NCI-H2029 treated with DMSO at 0.1 percent for 48 hours (cell line): Measurements from ENCODE around the gene MVD.
A peak's percentile ranks its signal among the peaks of the same experiment; 100 is the strongest.

Source experiments
- DNase-seq: peaks from one replicate; lab custom pipeline; 2025; lab: John Stamatoyannopoulos, UW

Gene MVD

DNA sequence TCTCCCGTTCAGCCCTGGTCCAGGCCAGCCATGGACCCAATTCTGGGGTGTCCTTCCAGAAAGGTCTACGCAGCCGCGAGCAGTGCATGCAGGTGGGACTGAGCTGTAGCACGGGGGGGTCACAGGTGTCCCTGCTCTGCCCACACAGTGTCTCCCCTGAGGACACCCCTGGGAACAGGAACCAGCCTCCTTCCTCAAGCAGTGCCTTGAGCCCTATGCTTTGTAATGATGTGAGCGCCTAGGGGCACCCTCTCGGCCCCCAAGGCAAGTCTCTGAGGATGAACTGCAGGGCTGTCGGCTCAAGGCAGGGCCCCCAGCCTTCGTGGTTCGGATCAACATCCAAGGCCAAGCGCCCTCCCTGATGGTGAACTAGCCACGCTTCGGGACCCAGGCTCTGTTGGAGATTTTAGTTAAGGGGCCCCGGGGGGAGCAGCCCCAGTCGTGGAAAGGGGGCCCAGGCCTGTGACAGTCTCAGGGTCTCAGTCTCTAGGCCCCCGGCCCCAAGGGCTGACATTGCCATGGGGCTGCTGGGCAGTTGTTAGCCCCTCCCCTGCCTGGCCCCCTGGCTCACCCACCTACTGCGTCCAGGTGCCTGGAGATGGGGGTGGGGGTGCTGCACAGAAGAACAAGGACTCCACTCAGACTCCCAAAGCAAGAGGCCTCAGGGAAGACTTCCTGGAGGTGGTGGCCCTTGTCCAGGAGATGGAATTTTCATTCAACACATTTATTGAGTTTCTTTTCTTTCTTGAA lies 22.2 kb downstream of the MVD start:
- DNase-seq, result no peak

DNA sequence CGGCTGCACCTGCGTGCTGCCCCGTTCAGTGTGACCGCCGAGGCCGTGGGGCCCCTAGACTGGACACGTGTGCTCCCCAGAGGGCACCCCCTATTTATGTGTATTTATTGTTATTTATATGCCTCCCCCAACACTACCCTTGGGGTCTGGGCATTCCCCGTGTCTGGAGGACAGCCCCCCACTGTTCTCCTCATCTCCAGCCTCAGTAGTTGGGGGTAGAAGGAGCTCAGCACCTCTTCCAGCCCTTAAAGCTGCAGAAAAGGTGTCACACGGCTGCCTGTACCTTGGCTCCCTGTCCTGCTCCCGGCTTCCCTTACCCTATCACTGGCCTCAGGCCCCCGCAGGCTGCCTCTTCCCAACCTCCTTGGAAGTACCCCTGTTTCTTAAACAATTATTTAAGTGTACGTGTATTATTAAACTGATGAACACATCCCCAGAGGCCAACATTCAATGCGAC lies 22.8 kb downstream of the MVD start:
- DNase-seq, result no peak

DNA sequence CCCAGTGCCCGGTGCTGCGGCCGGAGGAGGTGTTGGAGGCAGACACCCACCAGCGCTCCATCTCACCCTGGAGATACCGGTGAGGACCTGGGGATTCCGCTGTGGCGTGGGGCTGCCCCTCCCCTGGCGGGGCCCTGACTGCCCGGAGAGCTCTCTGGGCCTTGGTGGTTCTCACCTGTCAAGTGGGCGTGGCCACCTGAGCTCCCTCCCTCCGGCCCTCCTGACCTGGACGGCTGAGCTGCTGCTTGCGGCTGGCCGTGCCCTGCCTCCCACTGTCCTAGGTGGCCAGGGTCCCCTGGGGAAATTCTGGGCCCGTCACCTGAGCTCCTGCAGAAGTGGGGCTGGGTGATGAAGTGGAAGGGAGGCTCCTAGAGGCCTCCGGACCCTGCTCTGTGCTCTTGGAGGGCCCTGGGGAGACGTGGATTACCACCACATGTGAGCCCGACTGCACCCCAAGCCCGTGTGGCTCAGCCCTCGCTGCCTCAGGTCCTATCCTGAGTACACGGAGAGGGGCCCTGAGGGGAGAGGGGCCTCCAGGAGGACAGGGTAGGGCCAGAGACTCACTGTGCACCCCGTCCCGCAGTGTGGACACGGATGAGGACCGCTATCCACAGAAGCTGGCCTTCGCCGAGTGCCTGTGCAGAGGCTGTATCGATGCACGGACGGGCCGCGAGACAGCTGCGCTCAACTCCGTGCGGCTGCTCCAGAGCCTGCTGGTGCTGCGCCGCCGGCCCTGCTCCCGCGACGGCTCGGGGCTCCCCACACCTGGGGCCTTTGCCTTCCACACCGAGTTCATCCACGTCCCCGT lies 23.5 kb downstream of the MVD start:
- no peak for DNase-seq

DNA sequence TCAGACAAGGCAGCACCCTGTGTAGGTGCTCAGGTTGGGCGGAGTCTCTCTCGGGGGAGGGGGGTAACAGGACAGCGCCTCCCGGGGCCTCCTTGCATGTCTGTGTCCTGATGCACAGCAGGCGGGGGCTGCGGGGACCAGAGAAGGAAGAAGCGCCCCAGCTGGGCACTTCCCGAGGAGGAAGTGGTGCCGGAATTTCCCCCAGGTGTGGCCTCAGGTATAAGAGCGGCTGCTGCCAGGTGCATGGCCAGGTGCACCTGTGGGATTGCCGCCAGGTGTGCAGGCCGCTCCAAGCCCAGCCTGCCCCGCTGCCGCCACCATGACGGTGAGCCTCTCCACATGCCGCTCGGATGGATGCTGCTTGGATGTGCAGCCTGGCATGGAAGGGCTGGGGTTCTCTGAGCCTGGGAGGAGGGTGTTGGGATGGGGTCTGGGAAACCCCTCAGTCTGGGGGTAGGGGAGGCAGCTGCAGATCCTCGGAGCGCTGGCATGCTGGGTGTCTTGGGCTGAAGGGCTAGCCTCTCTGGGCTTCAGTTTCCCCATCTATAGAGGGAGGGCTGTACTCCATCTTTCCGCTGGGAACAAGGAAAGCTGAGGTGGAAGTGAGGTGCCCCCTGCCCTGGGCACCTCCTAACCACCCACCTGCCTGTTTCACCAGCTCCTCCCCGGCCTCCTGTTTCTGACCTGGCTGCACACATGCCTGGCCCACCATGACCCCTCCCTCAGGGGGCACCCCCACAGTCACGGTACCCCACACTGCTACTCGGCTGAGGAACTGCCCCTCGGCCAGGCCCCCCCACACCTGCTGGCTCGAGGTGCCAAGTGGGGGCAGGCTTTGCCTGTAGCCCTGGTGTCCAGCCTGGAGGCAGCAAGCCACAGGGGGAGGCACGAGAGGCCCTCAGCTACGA lies 24.3 kb downstream of the MVD start, which contains the start of gene IL17C:
Gene IL17C (plus strand): TSS at position 250 of the 908 bp plus-strand sequence. CDS start 70 bp downstream, at position 320.
- peak; percentile 6 for DNase-seq

DNA sequence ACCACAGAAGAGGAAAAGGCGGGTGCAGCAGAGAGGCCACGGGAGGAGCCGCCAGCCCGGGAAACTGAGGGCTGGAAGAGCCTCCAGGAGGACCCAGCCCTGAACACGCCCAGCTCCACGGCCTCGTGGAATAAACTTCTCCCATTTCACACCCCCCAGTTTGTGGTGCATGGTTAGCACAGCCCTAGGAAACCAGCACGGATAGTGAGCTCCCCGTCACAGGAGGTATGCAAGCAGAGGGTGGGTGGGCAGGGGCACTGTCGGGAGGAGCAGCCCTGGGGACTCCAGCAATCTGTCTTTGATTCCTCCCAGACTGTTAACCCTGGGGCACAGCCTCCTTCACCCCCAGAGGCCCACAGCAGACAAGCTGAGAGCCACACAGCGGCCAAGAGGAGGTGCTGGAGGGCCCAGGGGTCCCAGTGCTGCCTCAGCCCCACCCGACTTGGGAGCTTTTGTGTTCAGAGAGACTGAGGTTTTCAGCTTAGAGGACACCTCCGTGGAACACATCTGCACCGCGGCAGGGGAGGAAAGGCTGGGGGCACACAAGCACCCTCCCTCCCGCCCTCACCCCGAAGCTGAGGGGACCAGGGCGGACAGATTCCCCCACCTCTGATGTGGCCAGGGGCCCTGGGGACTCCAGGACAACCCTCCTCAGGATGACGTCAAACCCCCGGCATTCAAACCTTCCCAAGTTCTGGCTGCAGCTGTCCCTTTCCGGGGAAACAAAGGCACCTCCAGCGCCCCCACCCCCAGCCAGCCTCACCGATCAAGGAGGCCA lies 26.2 kb downstream of the MVD start:
- no peak for DNase-seq

DNA sequence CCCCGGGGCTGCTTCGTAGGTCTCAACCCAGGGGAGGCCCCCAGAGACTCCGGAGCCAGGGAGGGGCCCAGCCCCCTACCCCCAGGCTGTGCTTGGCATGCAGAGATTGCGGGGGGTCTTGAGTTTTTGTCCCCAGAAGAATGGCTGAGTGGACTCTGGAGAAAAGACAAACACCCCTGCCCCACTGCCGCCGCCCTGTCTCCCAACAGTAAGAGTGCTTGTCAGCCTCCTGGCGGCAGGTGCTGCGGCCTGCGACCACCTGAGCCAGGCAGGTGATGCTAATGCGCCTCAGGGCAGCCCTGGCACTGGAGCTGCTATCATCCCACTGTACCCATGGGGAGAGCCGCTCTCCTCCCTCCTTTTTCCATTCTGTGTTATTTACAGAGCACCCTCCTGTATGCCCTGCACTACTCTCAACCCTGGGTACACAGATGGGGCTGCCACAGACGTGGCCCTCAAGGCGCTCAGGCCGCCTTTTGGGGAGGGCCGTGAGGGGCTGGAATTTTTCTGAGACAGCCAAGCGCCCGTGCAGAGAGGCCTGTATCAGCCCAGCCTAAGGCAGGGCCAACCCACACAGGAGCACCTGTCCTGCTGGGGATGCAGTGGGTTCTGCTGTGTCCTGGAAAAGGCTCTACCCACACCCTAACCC lies 27.1 kb downstream of the MVD start:
- no peak for DNase-seq

DNA sequence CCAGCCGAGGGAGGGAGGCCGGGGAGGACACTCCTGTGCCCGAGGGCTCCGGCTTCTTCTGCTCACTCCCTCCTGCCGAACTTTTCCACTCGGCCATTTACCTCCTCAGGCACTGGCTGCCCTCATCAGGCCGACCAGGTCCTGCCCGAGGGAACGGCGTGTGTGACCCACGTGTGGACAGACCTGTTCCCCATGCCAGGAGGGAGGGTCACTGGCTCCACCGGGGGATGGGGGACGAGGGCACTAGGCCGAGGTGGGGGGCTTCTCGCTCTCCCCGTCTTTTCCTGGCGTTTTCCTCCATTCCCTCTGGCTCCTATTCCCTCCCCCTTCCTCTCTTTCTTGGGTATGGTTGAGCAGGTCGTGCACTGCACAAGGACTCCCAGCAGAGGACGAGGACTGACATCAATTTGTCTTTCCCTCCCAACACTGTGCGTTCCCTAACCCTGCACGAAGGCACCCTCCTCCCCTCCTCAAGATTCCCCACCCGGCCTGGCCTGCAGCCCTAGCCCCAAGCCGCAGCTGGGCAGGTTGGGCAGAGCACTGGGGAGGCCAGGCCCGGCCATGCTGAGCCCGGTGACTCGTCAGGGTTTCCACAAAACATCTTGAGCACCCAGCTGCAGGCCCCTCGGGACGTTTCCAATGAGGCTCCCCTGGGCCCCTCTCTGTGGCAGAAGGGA lies 27.8 kb downstream of the MVD start:
- DNase-seq, result no peak

DNA sequence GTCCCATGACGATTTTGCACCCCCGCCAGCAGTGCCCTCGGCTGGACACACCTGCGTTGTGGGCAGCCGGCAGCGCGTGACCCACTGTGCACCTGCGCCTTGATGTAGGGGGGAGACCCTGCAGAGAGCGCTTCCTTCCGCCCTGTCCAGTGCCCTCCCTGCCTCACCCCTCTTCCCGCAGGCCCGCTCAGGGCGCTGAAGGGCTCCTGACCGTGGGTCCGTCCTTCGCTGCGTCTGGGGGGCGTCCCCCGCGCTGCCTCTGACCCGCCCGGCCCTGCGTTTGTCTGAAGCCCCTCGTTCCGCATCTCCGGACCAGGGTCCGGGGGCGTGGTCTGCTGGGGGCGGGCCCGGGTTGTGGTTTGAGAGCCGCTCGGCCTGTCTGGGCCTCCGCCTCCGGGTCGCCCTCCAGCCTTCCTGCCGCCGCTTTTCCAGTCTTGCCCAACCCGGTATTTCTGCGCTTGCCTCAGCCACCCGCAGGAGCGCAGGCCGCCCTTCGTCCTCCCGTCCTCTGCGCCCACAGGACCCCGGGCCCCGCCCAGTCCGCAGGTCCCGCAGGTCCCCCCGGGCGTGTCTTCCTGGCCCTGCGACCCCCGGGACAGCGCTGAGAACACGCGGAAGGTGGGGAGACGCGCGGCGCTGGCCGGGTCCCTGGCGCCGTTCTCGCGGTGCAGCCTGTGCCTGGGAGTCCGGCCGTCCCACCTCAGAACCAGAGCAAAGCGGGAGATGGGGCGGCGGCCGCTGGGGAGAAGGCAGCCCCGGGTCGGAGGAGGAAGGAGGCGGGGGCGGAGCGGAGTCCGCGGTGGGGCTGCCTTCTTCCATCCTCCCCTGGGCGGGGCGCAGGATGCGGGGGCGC lies 28.5 kb downstream of the MVD start:
- no peak for DNase-seq

DNA sequence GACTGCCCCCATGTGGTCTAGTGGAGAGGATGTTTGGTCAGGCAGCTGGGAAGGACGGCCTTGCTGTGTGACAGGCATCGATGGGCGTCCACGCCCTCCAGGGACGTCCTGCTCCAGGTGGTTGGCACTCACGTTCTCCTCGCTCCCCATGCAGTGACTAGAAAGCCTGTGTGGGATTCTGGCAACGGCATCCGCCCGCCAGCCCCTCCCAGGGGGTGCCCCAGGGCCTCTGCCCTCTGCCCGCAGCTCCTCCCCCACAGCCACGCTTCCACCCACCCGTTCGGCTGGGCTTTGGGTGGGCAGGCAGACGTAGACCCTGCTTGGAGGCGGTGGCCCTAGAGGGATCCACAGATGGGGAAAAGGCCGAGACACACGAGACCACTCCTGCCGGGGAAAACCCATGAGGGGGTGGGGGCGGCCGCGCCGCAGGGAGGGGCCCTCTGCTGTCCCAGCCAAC lies 29.2 kb downstream of the MVD start:
- no peak for DNase-seq

DNA sequence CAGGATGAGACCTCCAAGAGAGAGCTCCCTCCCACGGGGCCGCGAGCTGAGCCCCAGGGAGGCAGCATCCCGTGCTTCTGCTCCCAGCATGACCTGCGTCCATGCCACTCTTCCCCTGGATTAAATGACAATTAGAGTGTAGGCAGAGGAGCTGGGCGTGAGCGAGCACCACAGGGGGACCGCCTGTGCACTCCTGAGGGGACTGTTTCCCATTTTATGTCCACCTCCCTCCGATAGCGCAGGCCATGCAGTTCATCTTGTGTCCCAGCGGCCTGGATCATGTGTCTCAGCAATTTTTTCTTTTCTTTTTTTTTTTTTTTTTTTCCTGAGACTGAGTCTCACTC lies 30.3 kb downstream of the MVD start:
- DNase-seq, result no peak

DNA sequence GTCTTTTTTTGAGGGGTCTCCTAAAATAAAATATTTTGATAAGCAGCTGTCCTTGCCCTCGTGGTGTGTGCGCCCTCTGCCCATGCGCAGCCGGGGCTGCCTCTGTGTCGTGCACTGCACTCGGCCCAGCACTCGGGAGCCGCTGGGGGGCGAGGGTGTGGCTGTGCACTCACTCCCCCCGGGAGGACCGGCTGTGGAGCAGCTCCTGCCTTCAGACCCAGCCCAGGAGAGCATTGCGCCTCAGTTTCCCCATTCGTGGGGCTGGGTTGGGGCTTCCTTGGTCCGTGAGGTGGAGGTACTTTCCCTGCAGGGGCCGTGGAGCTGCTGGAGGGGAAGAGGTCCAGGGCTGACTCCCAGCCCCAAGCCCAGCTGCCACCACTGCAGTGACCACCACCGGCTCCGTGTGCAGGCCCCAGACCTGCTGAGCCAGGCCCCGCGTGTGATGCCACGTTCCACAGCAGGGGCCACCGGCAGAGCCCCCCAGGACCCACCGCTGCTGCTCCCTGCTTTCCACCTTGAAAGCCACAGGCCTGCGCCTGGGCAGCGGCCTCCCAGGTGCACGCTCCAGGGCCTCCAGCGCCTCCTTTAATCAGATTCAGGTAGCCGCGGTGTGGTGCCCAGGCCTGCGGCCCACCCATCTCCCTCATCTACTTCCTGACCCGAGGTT lies 30.8 kb downstream of the MVD start:
- DNase-seq, result no peak

DNA sequence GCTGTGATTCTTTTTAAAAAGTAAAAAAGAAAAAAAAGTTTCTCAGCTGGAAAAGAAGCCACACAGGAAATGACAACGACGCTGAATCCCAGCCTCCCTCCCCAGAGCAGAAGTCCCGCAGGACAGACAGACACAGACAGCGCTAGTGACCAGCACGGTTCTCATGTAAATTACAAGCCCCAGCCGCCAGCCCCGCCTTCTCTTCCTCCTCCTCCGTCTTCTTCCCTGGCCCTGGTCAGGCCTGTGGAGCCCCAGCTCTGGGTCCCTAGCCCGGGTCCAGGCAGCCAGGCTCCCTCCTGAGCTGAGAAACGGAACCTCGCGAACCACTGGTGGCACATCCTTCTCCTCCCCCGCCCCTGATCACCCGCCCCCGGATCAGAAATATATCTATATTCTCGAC lies 31.5 kb downstream of the MVD start:
- DNase-seq, result no peak

DNA sequence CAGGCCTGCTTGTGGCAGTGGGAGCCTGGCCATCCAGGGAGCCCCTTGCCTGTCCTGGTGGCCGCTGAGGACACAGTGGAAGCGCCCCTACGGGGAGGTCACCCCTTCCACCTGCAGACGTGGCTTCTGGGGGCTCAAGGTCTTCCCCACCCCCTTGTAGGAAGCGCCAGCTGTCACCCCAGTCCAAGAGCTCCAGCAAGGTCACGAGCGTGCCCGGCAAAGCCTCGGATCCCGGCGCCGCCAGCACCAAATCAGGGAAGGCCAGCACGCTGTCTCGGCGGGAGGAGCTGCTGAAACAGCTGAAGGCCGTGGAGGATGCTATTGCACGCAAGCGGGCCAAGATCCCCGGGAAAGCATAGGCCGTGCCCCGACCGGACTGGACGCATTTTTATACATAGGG lies 31.9 kb downstream of the MVD start:
- DNase-seq, result no peak

DNA sequence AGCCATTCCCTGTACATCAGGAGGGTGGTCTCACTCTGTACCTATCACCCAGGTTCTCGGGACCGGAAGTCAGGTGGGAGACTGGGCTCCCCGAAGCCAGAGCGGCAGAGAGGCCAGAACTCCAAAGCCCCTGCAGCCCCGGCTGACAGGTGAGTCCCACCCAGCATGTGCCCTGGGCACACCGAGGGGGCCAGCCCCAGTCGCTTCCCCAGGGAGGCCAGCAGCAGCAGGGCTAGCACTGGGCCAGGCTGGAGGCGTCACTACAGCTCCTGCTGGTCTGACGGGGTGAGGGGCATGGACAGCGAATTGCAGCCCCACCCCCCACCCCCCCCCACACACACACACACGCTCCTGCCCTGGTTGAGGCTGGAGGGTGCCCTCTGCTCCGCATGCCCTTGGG lies 32.5 kb downstream of the MVD start:
- no peak for DNase-seq

DNA sequence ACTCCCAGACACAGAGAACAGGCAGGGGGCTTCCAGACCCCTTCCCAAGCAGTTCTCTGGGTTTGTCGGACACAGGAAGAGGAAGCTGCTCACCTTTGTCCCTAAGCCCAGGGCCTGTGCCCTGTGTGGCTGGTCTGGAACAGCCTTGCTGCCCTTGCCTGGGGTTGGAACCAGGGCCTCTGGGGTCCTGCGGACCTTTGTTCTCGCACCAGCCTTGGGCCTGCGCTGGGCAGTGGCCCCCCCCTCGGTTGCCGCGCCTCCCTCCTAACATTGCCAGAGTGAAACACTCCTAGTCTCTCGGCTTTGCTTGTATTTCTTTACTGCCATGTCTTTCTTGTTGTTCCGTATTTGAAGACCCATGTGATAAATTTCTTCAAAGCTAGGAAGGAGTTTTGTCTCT lies 33.1 kb downstream of the MVD start:
- no peak for DNase-seq

DNA sequence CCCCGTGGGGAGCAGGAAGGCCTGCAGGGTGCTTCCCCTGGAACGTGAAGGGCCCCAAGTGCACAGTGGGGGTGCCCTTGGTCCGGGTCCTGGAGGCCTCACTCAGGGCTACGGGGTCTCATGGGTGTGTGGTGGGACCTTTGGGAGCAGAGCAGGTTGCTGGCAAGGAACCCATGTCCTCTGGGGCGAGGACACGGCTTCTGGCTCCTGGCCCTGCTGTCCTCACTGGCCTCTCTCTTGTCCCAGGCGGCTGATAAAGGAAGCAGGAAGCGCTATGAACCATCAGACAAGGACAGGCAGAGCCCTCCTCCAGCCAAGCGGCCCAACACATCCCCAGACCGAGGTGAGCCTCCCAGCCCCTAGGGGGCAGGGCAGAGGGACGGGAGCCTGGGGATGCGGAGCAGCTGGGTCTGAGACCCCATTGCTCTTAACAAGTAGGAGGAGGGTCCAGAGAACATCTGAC lies 34.3 kb downstream of the MVD start:
- DNase-seq, result no peak

DNA sequence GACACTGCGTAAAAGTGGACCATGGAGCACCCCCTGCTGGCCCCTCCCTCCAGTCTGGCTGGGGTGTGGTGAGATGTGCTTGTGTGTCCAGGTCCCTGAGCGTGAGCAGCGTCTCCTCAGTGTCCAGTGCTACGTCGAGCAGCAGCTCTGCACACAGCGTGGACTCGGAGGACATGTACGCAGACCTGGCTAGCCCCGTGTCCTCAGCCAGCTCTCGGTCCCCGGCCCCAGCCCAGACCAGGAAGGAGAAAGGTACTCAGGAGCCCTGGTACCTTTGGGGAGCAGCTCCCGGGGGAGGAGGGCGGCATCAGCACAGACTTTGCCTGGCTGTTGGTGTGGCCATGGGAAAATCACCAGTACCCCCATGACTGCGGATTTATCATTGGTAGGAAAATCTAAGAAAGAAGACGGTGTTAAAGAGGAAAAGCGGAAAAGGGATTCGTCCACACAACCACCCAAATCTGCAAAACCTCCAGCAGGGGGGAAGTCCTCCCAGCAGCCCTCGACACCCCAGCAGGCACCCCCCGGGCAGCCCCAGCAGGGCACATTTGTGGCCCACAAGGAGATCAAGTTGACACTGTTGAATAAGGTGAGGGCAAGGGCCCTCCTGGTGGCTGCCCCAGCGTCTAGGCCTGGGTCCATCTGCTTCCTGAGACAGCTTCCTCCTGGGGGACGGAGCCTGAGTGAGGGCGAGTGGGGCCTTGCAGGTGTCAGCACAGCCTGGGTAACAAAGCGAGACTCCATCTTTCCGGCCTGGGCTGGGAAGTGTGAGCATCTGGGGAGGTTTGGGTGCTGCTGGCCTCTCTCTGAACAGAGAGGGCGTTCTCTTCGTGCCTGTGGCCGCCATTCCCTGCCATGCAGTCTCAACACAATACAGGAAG lies 35.1 kb downstream of the MVD start:
- no peak for DNase-seq

DNA sequence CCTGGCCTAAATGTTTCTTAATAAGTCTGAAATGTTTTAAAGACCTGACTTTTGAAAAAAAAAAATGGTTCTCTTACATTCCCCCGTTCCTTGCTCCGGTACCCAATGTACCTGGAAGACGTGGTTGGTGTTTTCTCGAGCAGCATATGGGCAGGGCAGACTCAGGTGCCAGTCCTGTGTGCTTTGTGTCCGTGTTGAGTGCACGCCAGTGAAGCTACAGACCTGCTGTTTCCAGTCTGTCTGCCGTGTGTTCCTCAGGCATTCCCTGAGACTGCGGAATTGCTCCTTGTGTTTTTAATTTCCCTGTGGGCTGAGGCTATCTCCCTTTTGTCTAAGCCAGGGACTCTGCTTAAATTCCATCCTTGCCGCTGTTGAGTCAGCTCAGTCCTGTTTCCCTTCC lies 36.2 kb downstream of the MVD start:
- DNase-seq, result no peak
